Measurements from ENCODE around the gene FRMD4A.

The FRMD4A gene

GRCh38 chr10:13758756-13759155 is 572.0 kb downstream of the FRMD4A start:
- TF ChIP-seq REST (IDR thresholded peaks at IDR 0.05; ENCODE audit: insufficient replicate concordance, low read depth) (no peak), SPI1 (IDR thresholded peaks at IDR 0.05; ENCODE audit: borderline replicate concordance, low read depth) (no peak)
- DNase-seq (ENCODE audit: low read depth in 1 of 2, low spot score in 1 of 2): no peak
- Histone ChIP-seq H3K27me3 (ENCODE audit: insufficient read depth, poor library complexity, severe bottlenecking) (no peaks in the 10 kb centered on the region), H3K27ac (replicated peaks) (no peak overlapping the region), H3K4me3 (replicated peaks; ENCODE audit: insufficient read depth, low read length) (no peak overlapping the region)

- no peak for DNase-seq (ENCODE audit: low read depth in 1 of 2, low spot score in 1 of 2)
- Histone ChIP-seq H3K4me3 (replicated peaks; ENCODE audit: insufficient read depth, low read length) (no peak overlapping the region), H3K27ac (replicated peaks) (no peak overlapping the region), H3K27me3 (ENCODE audit: insufficient read depth, poor library complexity, severe bottlenecking) (no peaks in the 10 kb centered on the region)
- TF ChIP-seq POLR2AphosphoS5 (IDR thresholded peaks at IDR 0.05; ENCODE audit: low read depth): no peak
- TF ChIP-seq REST (IDR thresholded peaks at IDR 0.05; ENCODE audit: insufficient replicate concordance, low read depth): no peak
Measured at GRCh38 chr10:13758312-13758711, 572.4 kb downstream of the FRMD4A start.

GRCh38 chr10:13754277-13754676 is 576.4 kb downstream of the FRMD4A start:
- H3K4me3 ChIP-seq (replicated peaks; ENCODE audit: insufficient read depth, low read length): no peak overlapping the region
- TF ChIP-seq SPI1 (IDR thresholded peaks at IDR 0.05; ENCODE audit: borderline replicate concordance, low read depth) (no peak), POLR2AphosphoS5 (IDR thresholded peaks at IDR 0.05; ENCODE audit: low read depth) (no peak)
- no peaks in the 10 kb centered on the region for H3K27me3 ChIP-seq (ENCODE audit: insufficient read depth, poor library complexity, severe bottlenecking)
- no peak overlapping the region for H3K27ac ChIP-seq (replicated peaks)
- no peak for DNase-seq (ENCODE audit: low read depth in 1 of 2, low spot score in 1 of 2)

GRCh38 chr10:13751191-13751764 is 579.4 kb downstream of the FRMD4A start:
- Histone ChIP-seq H3K27me3 (ENCODE audit: insufficient read depth, poor library complexity, severe bottlenecking) (no peaks in the 10 kb centered on the region), H3K27ac (replicated peaks) (no peak overlapping the region), H3K4me3 (replicated peaks; ENCODE audit: insufficient read depth, low read length) (no peak overlapping the region)
- DNase-seq (ENCODE audit: low read depth in 1 of 2, low spot score in 1 of 2): no peak
- TF ChIP-seq SPI1 (IDR thresholded peaks at IDR 0.05; ENCODE audit: borderline replicate concordance, low read depth) (no peak), CTCF (IDR thresholded peaks at IDR 0.05; ENCODE audit: insufficient read depth, low read length) (no peak), POLR2AphosphoS5 (IDR thresholded peaks at IDR 0.05; ENCODE audit: low read depth) (no peak)

- Histone ChIP-seq H3K27ac (replicated peaks) (no peak overlapping the region), H3K27me3 (ENCODE audit: insufficient read depth, poor library complexity, severe bottlenecking) (no peaks in the 10 kb centered on the region), H3K4me3 (replicated peaks; ENCODE audit: insufficient read depth, low read length) (no peak overlapping the region)
- TF ChIP-seq CTCF (IDR thresholded peaks at IDR 0.05; ENCODE audit: insufficient read depth, low read length): no peak
- no peak for TF ChIP-seq REST (IDR thresholded peaks at IDR 0.05; ENCODE audit: insufficient replicate concordance, low read depth)
- no peak for TF ChIP-seq POLR2AphosphoS5 (IDR thresholded peaks at IDR 0.05; ENCODE audit: low read depth)
- DNase-seq (ENCODE audit: low read depth in 1 of 2, low spot score in 1 of 2): no peak
Measured at GRCh38 chr10:13750299-13751190, 580.2 kb downstream of the FRMD4A start.

All from HL-60 (cell line).